K562 (cell line): Measurements from ENCODE around the gene TPCN1. TPM values are rescaled to one million over a fixed set of nuclear protein-coding genes. Genes with fewer than 3 reads are reported as not detected.
A peak's percentile ranks its signal among the peaks of the same experiment; 100 is the strongest.

Experiments
- ATAC-seq: fragments of 200-7000 bp; cut with Tn5 transposase; 3 replicates; pipeline ENCODE4 v1.9.1; 2020; ENCODE audit warnings: moderate library complexity
- BruUV-seq: library from RNA; stranded (reverse); fragments of 400-500 nt; replicated peaks from 2 replicates; lab custom pipeline; 2021; lab: Mats Ljungman, UMichigan
- CTCF ChIA-PET: fragments of 300-600 bp; formaldehyde crosslinking; extraction: SDS; loops from one replicate; lab custom pipeline; 2021; ENCODE audit warnings: low intra/inter-chr PET ratio; lab: Yijun Ruan, JAX
- POLR2A ChIA-PET: fragments of 300-600, 350-650 bp; sonication (Branson Sonifier 250); formaldehyde crosslinking; extraction: SDS; loops from one replicate; lab custom pipeline; 2021; ENCODE audit warnings: antibody characterized with exemption, inconsistent platforms; lab: Yijun Ruan, JAX
- DNase-seq, 4 experiments: peaks; one replicate each; pipeline versions ENCODE4 v3.0.0 to v3.0.0-alpha.2; 2011 to 2018; ENCODE audit warnings: low spot score in 3 of 4, mixed read lengths in 3 of 4; ENCODE audit errors: extremely low read depth in 1 of 4
- FAIRE-seq: peaks from 2 replicates; lab custom pipeline; 2011; peaks lifted over from hg19 to GRCh38; lab: Jason Lieb, UNC
- H2AFZ ChIP-seq: 2 replicates; pipeline ENCODE4 v1.6.0; 2011; ENCODE audit warnings: low read depth, low read length, control low read depth, inconsistent platforms
- H3K27ac ChIP-seq: fragments of 200-600 bp; 3 replicates; pipeline ENCODE4 v1.8.0; 2011; ENCODE audit warnings: low read depth, mild to moderate bottlenecking, control low read depth, inconsistent platforms, low read length, moderate library complexity, mixed read lengths; ENCODE audit errors: extremely low read depth
- H3K27me3 ChIP-seq, 2 experiments: fragments of 300-600 bp in 1 of 2; 2 replicates in 1 of 2; 3 replicates in 1 of 2; pipeline versions ENCODE4 v1.6.0 to v1.8.0; 2011; ENCODE audit warnings: inconsistent platforms in 2 of 2, low read length in 2 of 2, mild to moderate bottlenecking in 1 of 2, mixed read lengths in 1 of 2, moderate library complexity in 1 of 2; ENCODE audit not compliant: control insufficient read depth in 2 of 2, insufficient read depth in 2 of 2
- H3K36me3 ChIP-seq: fragments of 300-600 bp; 3 replicates; pipeline ENCODE4 v1.8.0; 2011; ENCODE audit warnings: mild to moderate bottlenecking, low read length, inconsistent platforms; ENCODE audit not compliant: control insufficient read depth, insufficient read depth
- H3K4me1 ChIP-seq, 2 experiments: fragments of 200-600 bp in 1 of 2; replicated peaks in 1 of 2; 2 replicates in 1 of 2; 3 replicates in 1 of 2; pipeline versions ENCODE4 v1.5.1 to v1.8.0; 2011; ENCODE audit warnings: inconsistent platforms in 2 of 2, low read length in 2 of 2, mild to moderate bottlenecking in 1 of 2, mixed read lengths in 1 of 2, moderate library complexity in 1 of 2; ENCODE audit not compliant: control insufficient read depth in 2 of 2, insufficient read depth in 2 of 2
- H3K4me2 ChIP-seq: 2 replicates; pipeline ENCODE4 v1.6.1; 2011; ENCODE audit warnings: low read length, control low read depth, inconsistent platforms, mixed read lengths; ENCODE audit not compliant: insufficient read depth
- H3K4me3 ChIP-seq: fragments of 200-600 bp; sonication (generic), shearing (Covaris generic); 2 replicates; pipeline ENCODE4 v1.5.1; 2016; ENCODE audit warnings: control low read depth, inconsistent platforms
- H3K79me2 ChIP-seq: fragments of 200-600 bp; 3 replicates; pipeline ENCODE4 v1.8.0; 2011; ENCODE audit warnings: low read length, inconsistent platforms; ENCODE audit not compliant: control insufficient read depth, insufficient read depth
- H3K9ac ChIP-seq, 2 experiments: 2 replicates each; pipeline versions ENCODE4 v1.6.0 to v1.6.1; 2011; ENCODE audit warnings: low read depth in 2 of 2, low read length in 2 of 2, control low read depth in 1 of 2, inconsistent platforms in 1 of 2, mild to moderate bottlenecking in 1 of 2, mixed read lengths in 1 of 2; ENCODE audit not compliant: insufficient read depth in 1 of 2
- H3K9me1 ChIP-seq: one replicate; pipeline ENCODE4 v1.6.0; 2011; ENCODE audit warnings: inconsistent platforms, mild to moderate bottlenecking, low read length, moderate library complexity; ENCODE audit not compliant: control insufficient read depth, insufficient read depth
- H3K9me3 ChIP-seq: replicated peaks from 2 replicates; pipeline ENCODE4 v1.5.1; 2011; ENCODE audit warnings: low read depth, low read length, inconsistent platforms; ENCODE audit not compliant: control insufficient read depth, insufficient read depth
- H4K20me1 ChIP-seq: replicated peaks from 2 replicates; pipeline ENCODE4 v1.6.1; 2011; ENCODE audit warnings: low read length, inconsistent platforms, mixed read lengths; ENCODE audit not compliant: control insufficient read depth, insufficient read depth
- CBFA2T2 ChIP-seq: fragments of 450-650 bp; conservative IDR thresholded peaks from 2 replicates; pipeline ENCODE4 v1.6.1; 2017; ENCODE audit warnings: mild to moderate bottlenecking
- CBFA2T3 ChIP-seq: fragments of 450-650 bp; IDR thresholded peaks from 2 replicates; pipeline ENCODE4 v1.6.1; 2017
- CCAR2 ChIP-seq: fragments of 200-400 bp; formaldehyde crosslinking; IDR thresholded peaks from 2 replicates; pipeline ENCODE4 v1.6.1; 2017; ENCODE audit warnings: mild to moderate bottlenecking, low read depth, low read length
- EP400 ChIP-seq: fragments of 450-650 bp; IDR thresholded peaks from 2 replicates; pipeline ENCODE4 v1.6.1; 2017; ENCODE audit warnings: antibody characterized with exemption, mild to moderate bottlenecking, moderate library complexity
- FOXK1 ChIP-seq: sonication (generic); formaldehyde crosslinking; IDR thresholded peaks from 2 replicates; pipeline ENCODE4 v1.8.0; 2022; ENCODE audit warnings: missing genetic modification reagents, mild to moderate bottlenecking, borderline replicate concordance
- KAT7 ChIP-seq: sonication (generic); formaldehyde crosslinking; IDR thresholded peaks from 2 replicates; pipeline ENCODE4 v1.8.0; 2022; ENCODE audit warnings: missing genetic modification reagents, mild to moderate bottlenecking, borderline replicate concordance
- KLF10 ChIP-seq: fragments of 250-450 bp; sonication (Bioruptor Pico); IDR thresholded peaks from 2 replicates; pipeline ENCODE4 v1.6.1; 2021; ENCODE audit warnings: matching md5 sums
- POLR2B ChIP-seq: fragments of 450-650 bp; IDR thresholded peaks from 2 replicates; pipeline ENCODE4 v1.6.1; 2018; ENCODE audit warnings: low read depth; ENCODE audit not compliant: partially characterized antibody
- SMARCE1 ChIP-seq: fragments of 450-650 bp; IDR thresholded peaks from 2 replicates; pipeline ENCODE4 v1.7.1; 2016; ENCODE audit warnings: mild to moderate bottlenecking
- TCF3 ChIP-seq: sonication (generic); formaldehyde crosslinking; IDR thresholded peaks from 2 replicates; pipeline ENCODE4 v1.4.0; 2020; ENCODE audit warnings: mild to moderate bottlenecking, missing genetic modification reagents
- ZC3H11A ChIP-seq: IDR thresholded peaks from 2 replicates; pipeline ENCODE4 v1.6.1; 2012; ENCODE audit warnings: low read depth, low read length, improper control_type of control experiment
- WGBS: fragments of 100-300 bp; shearing (Covaris generic); methylation state at CpG from one replicate; pipeline ENCODE4 v1.1.6; 2016; ENCODE audit warnings: low coverage, mixed read lengths; ENCODE audit not compliant: insufficient coverage; ENCODE audit errors: missing lambda C conversion rate; 5-methylcytosine and 5-hydroxymethylcytosine counted together
- in situ Hi-C: fragments of 300-500 bp; cut with MboI; formaldehyde crosslinking; loops from 4 replicates; pipeline ENCODE4 v1.15.0; 2018; ENCODE audit warnings: inconsistent platforms, mixed read lengths
- intact Hi-C: fragments of 100-400 bp; cut with micrococcal nuclease; formaldehyde crosslinking; loops from 2 replicates; pipeline ENCODE4 v1.14.2; 2022
- polyA plus RNA-seq, 8 experiments: library from polyadenylated mRNA; depleted of rRNA in 4 of 8; stranded (reverse) in 5 of 8; unstranded in 3 of 8; fragments of >200 nt; fragmentation: Nextera tagmentation in 2 of 8; fragmentation: Illumina TruSeq in 1 of 8; extraction: Ambion mirVana in 2 of 8; extraction: Trizol in 1 of 8; gene quantifications; 2 replicates each; pipeline versions ENCODE4 v1.2.1 to v1.2.3, GENCODE V29; 2011 to 2014; ENCODE audit warnings: inconsistent platforms in 1 of 8, missing spikeins in 1 of 8
- total RNA-seq, 7 experiments: library from RNA; depleted of rRNA in 6 of 7; stranded (reverse); fragments of >200 nt in 6 of 7; fragmentation: Illumina TruSeq in 2 of 7; extraction: Trizol in 2 of 7; gene quantifications; 2 replicates each; pipeline versions ENCODE4 v1.2.1 to v1.2.3, GENCODE V29; 2011 to 2021; ENCODE audit warnings: low replicate concordance in 1 of 7
- TF ChIP-seq, protein P1 (sequence below): fragments of 450-650 bp; formaldehyde crosslinking; conservative IDR thresholded peaks from 2 replicates; pipeline ENCODE4 v1.4.0; 2022; ENCODE audit warnings: mild to moderate bottlenecking, missing genetic modification characterization

Gene TPCN1
- total and polyA plus RNA-seq, 9 of the 15 experiments (the other 6 are each of a cell fraction or from before 2014, with no cell fraction given): 0.80 to 23.8 (median 7.4) TPM

DNA sequence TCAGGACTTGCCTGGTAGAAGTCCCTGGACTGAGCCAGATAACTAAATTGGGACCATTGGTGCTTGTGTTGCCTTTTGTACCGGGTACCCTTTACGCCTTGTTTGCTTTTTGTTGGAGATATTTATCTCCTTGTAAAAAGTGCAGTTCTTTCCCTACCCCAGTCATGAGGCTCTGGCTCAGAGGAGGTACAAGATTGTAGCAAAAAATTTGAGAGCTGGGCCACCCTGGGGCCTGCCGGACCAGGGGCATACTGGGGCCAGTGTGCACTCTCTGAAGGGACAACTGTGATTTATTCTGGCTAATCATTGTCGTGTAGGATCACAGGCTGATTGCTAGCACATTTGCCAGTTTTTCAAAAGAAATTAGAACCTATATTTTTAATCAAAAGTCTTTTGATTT is 13.2 kb downstream of the TPCN1 start:
- 33% methylated on average over 4 of the region's 4 CpGs for WGBS
- intact Hi-C loops (no loop called here), in situ Hi-C loops (no loop called here)
- Histone ChIP-seq H3K4me2 (no peak overlapping the region), H3K36me3 (peaks cover 48% of the 10 kb centered on the region), H3K9me1 (peaks cover 5% of the 10 kb centered on the region), H3K79me2 (no peaks in the 10 kb centered on the region), H3K9me3 (peaks cover 9% of the 10 kb centered on the region), H3K27me3 (no peaks in the 10 kb centered on the region; a peak in 1 of 5 replicates), H2AFZ (no peak overlapping the region), H3K4me3 (no peak overlapping the region), H4K20me1 (no peaks in the 10 kb centered on the region), H3K4me1 (peaks cover 52 to 68% of the 10 kb centered on the region in 2 experiments), H3K9ac (no peak overlapping the region), H3K27ac (no peak overlapping the region)
- no peak for TF ChIP-seq SMARCE1
- 0 out of 2 replicates have a peak, but pooled peaks have one; percentile 15 for TF ChIP-seq CBFA2T2
- peak; percentile 50; the same call in 1 of the 2 replicates for TF ChIP-seq CBFA2T3
- TF ChIP-seq TCF3: no peak
- TF ChIP-seq KLF10 (CRISPR knock-in tag): no peak
- no peak for TF ChIP-seq KAT7
- ChIA-PET POLR2A (interaction anchor here (1.1 kb wide), 1 partner anchor 12 kb away, joined by 3 read pairs; no protein-coding TSS in a partner anchor), CTCF (no interaction called here)
- BruUV-seq: no TSS peak
- FAIRE-seq (no peak), ATAC-seq (no peak), DNase-seq (no peak)

DNA sequence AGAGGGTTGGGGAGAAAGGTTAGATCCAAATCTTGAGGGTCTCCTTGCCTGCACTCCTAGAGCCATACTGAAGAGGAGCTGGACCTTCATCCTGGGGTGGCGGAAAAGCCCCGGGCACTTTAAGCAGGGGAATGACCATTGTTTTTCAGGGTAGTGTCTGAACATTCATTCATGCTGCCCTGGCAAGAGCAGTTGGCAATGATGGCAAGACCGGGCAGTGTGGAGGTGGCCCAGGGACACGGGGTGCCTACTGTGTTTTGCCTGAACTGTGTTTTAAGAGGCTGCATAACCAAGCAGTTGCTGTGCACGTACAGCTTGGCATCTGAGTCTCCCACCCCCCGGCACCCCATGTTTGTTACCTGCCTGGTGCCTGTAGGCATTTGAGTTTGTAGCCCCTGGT is 14.7 kb downstream of the TPCN1 start:
- intact Hi-C loops: loop anchor here (5.0 kb wide), 1 partner anchor 39 kb away; no protein-coding TSS in a partner anchor
- POLR2A ChIA-PET: interaction anchor here (0.6 to 1.4 kb wide), 3 partner anchors 10 to 305 kb away, joined by 3 to 6 read pairs (median 4); no protein-coding TSS in a partner anchor
- H3K27me3 ChIP-seq: no peaks in the 10 kb centered on the region; a peak in 1 of 5 replicates
- peaks cover 4% of the 10 kb centered on the region for H3K9me3 ChIP-seq
- TF ChIP-seq EP400 (no peak), ZC3H11A (no peak), POLR2B (no peak), FOXK1 (CRISPR knock-in tag) (no peak), CCAR2 (no peak)
- TF ChIP-seq, protein P1, sequence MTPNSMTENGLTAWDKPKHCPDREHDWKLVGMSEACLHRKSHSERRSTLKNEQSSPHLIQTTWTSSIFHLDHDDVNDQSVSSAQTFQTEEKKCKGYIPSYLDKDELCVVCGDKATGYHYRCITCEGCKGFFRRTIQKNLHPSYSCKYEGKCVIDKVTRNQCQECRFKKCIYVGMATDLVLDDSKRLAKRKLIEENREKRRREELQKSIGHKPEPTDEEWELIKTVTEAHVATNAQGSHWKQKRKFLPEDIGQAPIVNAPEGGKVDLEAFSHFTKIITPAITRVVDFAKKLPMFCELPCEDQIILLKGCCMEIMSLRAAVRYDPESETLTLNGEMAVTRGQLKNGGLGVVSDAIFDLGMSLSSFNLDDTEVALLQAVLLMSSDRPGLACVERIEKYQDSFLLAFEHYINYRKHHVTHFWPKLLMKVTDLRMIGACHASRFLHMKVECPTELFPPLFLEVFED (CRISPR knock-in tag): no peak
- TF ChIP-seq, all 486 proteins: peak for 0
- CTCF ChIA-PET: interaction anchor here (0.6 kb wide), 1 partner anchor 76 kb away, joined by 3 read pairs; no protein-coding TSS in a partner anchor
- no peak for FAIRE-seq
- Histone ChIP-seq H3K4me1 (peaks cover 40 to 55% of the 10 kb centered on the region in 2 experiments), H4K20me1 (no peaks in the 10 kb centered on the region), H2AFZ (no peak overlapping the region), H3K9ac (no peak overlapping the region; a peak in 1 of 4 replicates), H3K79me2 (no peaks in the 10 kb centered on the region), H3K27ac (no peak overlapping the region), H3K4me2 (no peak overlapping the region), H3K9me1 (peaks cover 1% of the 10 kb centered on the region), H3K4me3 (no peak overlapping the region), H3K36me3 (peaks cover 42% of the 10 kb centered on the region)
- no TSS peak for BruUV-seq
- no peak for ATAC-seq
- in situ Hi-C loops: no loop called here
- 79% methylated on average over 6 of the region's 6 CpGs for WGBS
- DNase-seq: no peak
